ENCODE results near the gene MRPL33.

MRPL33 gene

GRCh38 chr2:27809761-27810241 is 38.3 kb downstream of the MRPL33 start:
- DNase-seq = no peak
- ATAC-seq = no peak

- ATAC-seq (no peak), DNase-seq (no peak)
Observed at GRCh38 chr2:27810455-27810854, 38.9 kb downstream of the MRPL33 start.

- DNase-seq (no peak), ATAC-seq (no peak)
Observed at GRCh38 chr2:27811768-27812167, 40.2 kb downstream of the MRPL33 start.

- ATAC-seq (no peak), DNase-seq (no peak)
Observed at GRCh38 chr2:27814758-27815157, 43.2 kb downstream of the MRPL33 start.

- no peak for ATAC-seq
- DNase-seq = no peak
Observed at GRCh38 chr2:27815860-27816438, 44.4 kb downstream of the MRPL33 start.

GRCh38 chr2:27822049-27822448 is 50.5 kb downstream of the MRPL33 start:
- DNase-seq (no peak), ATAC-seq (no peak)

- ATAC-seq (no peak), DNase-seq (no peak)
Observed at GRCh38 chr2:27823135-27823534, 51.6 kb downstream of the MRPL33 start.

- ATAC-seq (no peak), DNase-seq (no peak)
Observed at GRCh38 chr2:27823569-27823968, 52.0 kb downstream of the MRPL33 start.

- DNase-seq (no peak), ATAC-seq (no peak)
Observed at GRCh38 chr2:27824401-27824800, 52.9 kb downstream of the MRPL33 start.

- ATAC-seq (no peak), DNase-seq (no peak)
Observed at GRCh38 chr2:27828305-27828704, 56.8 kb downstream of the MRPL33 start.

Data from stimulated activated naive CD8-positive, alpha-beta T cell treated with anti-CD3 and anti-CD28 coated beads, Interleukin-15, Interleukin-2, amounts not matched to agents 100 U/mL and 50 U/mL, for 24 hours (primary cell).